HepG2 (cell line): ENCODE results near the gene USP32. TPM values are rescaled to one million over a fixed set of nuclear protein-coding genes. Genes with fewer than 3 reads are reported as not detected.

Experiments
- ATAC-seq: fragments of 200-7000 bp; cut with Tn5 transposase; 3 replicates; pipeline ENCODE4 v1.9.1; 2020; ENCODE audit warnings: mild to moderate bottlenecking, moderate library complexity
- BruUV-seq: library from RNA; stranded (reverse); fragments of 400-500 nt; replicated peaks from 2 replicates; lab custom pipeline; 2021; lab: Mats Ljungman, UMichigan
- CTCF ChIA-PET: fragments of 300-600 bp; formaldehyde crosslinking; extraction: SDS; loops from one replicate; lab custom pipeline; 2021; ENCODE audit warnings: low total read pairs, inconsistent platforms, low intra/inter-chr PET ratio; lab: Yijun Ruan, JAX
- POLR2A ChIA-PET: fragments of 350-600 bp; sonication (Branson Sonifier 250); formaldehyde crosslinking; loops from one replicate; lab custom pipeline; 2020; ENCODE audit warnings: antibody characterized with exemption, inconsistent platforms; lab: Yijun Ruan, JAX
- DNase-seq: peaks from one replicate; pipeline ENCODE4 v3.0.0-alpha.2; 2015; ENCODE audit warnings: low spot score
- FAIRE-seq: peaks from 3 replicates; lab custom pipeline; 2011; peaks lifted over from hg19 to GRCh38; lab: Jason Lieb, UNC
- H2AFZ ChIP-seq: one replicate; pipeline ENCODE4 v1.6.1; 2011; ENCODE audit warnings: low read length, inconsistent platforms
- H3K27ac ChIP-seq: fragments of 300-600 bp; 3 replicates; pipeline ENCODE4 v1.8.0; 2011; ENCODE audit warnings: mixed run types, mild to moderate bottlenecking, mixed read lengths, low read length, inconsistent platforms; ENCODE audit not compliant: insufficient read depth; ENCODE audit errors: extremely low read length
- H3K27me3 ChIP-seq, 2 experiments: fragments of 200-600 bp in 1 of 2; 2 replicates in 1 of 2; 3 replicates in 1 of 2; pipeline versions ENCODE4 v1.6.0 to v1.8.0; 2011; ENCODE audit warnings: low read length in 2 of 2, mild to moderate bottlenecking in 2 of 2, moderate library complexity in 2 of 2, inconsistent platforms in 1 of 2; ENCODE audit not compliant: insufficient read depth in 2 of 2, control insufficient read depth in 1 of 2
- H3K36me3 ChIP-seq, 2 experiments: fragments of 200-600 bp in 1 of 2; replicated peaks in 1 of 2; 2 replicates in 1 of 2; 3 replicates in 1 of 2; pipeline versions ENCODE4 v1.5.1 to v1.8.0; 2011; ENCODE audit warnings: low read length in 2 of 2, inconsistent platforms in 1 of 2; ENCODE audit not compliant: insufficient read depth in 2 of 2, control insufficient read depth in 1 of 2
- H3K4me1 ChIP-seq: 2 replicates; pipeline ENCODE4 v1.5.1; 2012; ENCODE audit warnings: low read length, inconsistent platforms; ENCODE audit not compliant: insufficient read depth
- H3K4me2 ChIP-seq: 2 replicates; pipeline ENCODE4 v1.6.0; 2011; ENCODE audit warnings: low read depth, low read length, inconsistent platforms
- H3K4me3 ChIP-seq, 3 experiments: fragments of 200-600 bp in 1 of 3; sonication (generic), shearing (Covaris generic) in 1 of 3; replicated peaks in 1 of 3; 2 replicates each; pipeline ENCODE4 v1.5.1; 2011 to 2016; ENCODE audit warnings: low read length in 3 of 3, inconsistent platforms in 2 of 3, low read depth in 2 of 3, mild to moderate bottlenecking in 2 of 3, control low read depth in 1 of 3, mixed read lengths in 1 of 3; ENCODE audit not compliant: insufficient read depth in 1 of 3
- H3K79me2 ChIP-seq: one replicate; pipeline ENCODE4 v1.6.1; 2011; ENCODE audit warnings: low read length, inconsistent platforms; ENCODE audit not compliant: insufficient read depth
- H3K9ac ChIP-seq: 2 replicates; pipeline ENCODE4 v1.6.0; 2011; ENCODE audit warnings: mild to moderate bottlenecking, low read depth, low read length, inconsistent platforms; ENCODE audit not compliant: insufficient read depth
- H3K9me3 ChIP-seq: 2 replicates; pipeline ENCODE4 v1.5.1; 2012; ENCODE audit warnings: mild to moderate bottlenecking, low read length
- H4K20me1 ChIP-seq: 2 replicates; pipeline ENCODE4 v1.6.0; 2011; ENCODE audit warnings: inconsistent platforms, mild to moderate bottlenecking, low read length, moderate library complexity; ENCODE audit not compliant: insufficient read depth
- ETV5 ChIP-seq: IDR thresholded peaks from 2 replicates; pipeline ENCODE4 v1.6.1; 2018; ENCODE audit warnings: missing biosample characterization, missing genetic modification reagents, inconsistent platforms, borderline replicate concordance
- HINFP ChIP-seq: sonication (generic); formaldehyde crosslinking; IDR thresholded peaks from 2 replicates; pipeline ENCODE4 v1.4.0; 2020; ENCODE audit warnings: low read depth, mild to moderate bottlenecking, missing genetic modification reagents
- NFE2L1 ChIP-seq: sonication (generic); formaldehyde crosslinking; IDR thresholded peaks from 2 replicates; pipeline ENCODE4 v1.4.0; 2020; ENCODE audit warnings: missing genetic modification reagents, mild to moderate bottlenecking, borderline replicate concordance
- ZBTB37 ChIP-seq: sonication (generic); formaldehyde crosslinking; IDR thresholded peaks from 2 replicates; pipeline ENCODE4 v1.4.0; 2020; ENCODE audit warnings: mild to moderate bottlenecking, missing genetic modification reagents
- ZBTB40 ChIP-seq, 2 experiments: fragments of 450-650 bp in 1 of 2; sonication (generic) in 1 of 2; formaldehyde crosslinking in 1 of 2; IDR thresholded peaks; 2 replicates each; pipeline versions ENCODE4 v1.6.1 to v1.8.0; 2016 to 2022; ENCODE audit warnings: antibody characterized with exemption in 1 of 2, mild to moderate bottlenecking in 1 of 2, missing genetic modification reagents in 1 of 2
- ZNF556 ChIP-seq: sonication (generic); formaldehyde crosslinking; IDR thresholded peaks from 2 replicates; pipeline ENCODE4 v1.4.0; 2020; ENCODE audit warnings: mild to moderate bottlenecking, missing genetic modification reagents, borderline replicate concordance
- ZNF576 ChIP-seq: sonication (generic); formaldehyde crosslinking; IDR thresholded peaks from 2 replicates; pipeline ENCODE4 v1.4.0; 2020; ENCODE audit warnings: mild to moderate bottlenecking, missing genetic modification reagents
- ZNF709 ChIP-seq: sonication (generic); formaldehyde crosslinking; IDR thresholded peaks from 2 replicates; pipeline ENCODE4 v1.5.0; 2020; ENCODE audit warnings: mild to moderate bottlenecking, missing genetic modification reagents
- ZNF720 ChIP-seq: sonication (generic); formaldehyde crosslinking; IDR thresholded peaks from 2 replicates; pipeline ENCODE4 v1.4.0; 2020; ENCODE audit warnings: missing genetic modification reagents
- WGBS: methylation state at CpG from one replicate; pipeline ENCODE4 v1.1.6; 2017; ENCODE audit warnings: low lambda C conversion rate; 5-methylcytosine and 5-hydroxymethylcytosine counted together
- in situ Hi-C: cut with HindIII; loops from 2 replicates; pipeline ENCODE4 v1.10.0; 2017; ENCODE audit warnings: low pct_unique_long_range_greater_than_20kb; ENCODE audit not compliant: extremely low pct_ligation_motif_present
- intact Hi-C: fragments of 100-400 bp; cut with micrococcal nuclease; formaldehyde crosslinking; loops from one replicate; pipeline ENCODE4 v1.10.0; 2022; ENCODE audit not compliant: unreplicated experiment
- polyA plus RNA-seq, 8 experiments: library from polyadenylated mRNA; depleted of rRNA in 3 of 8; stranded (reverse) in 7 of 8; unstranded in 1 of 8; fragments of >200 nt; fragmentation: Illumina TruSeq in 4 of 8; extraction: Trizol in 4 of 8; gene quantifications; 2 replicates each; pipeline versions ENCODE4 v1.2.1 to v1.2.3, GENCODE V29; 2011 to 2016; ENCODE audit warnings: low read depth in 4 of 8, missing spikeins in 1 of 8, mixed read lengths in 1 of 8; ENCODE audit not compliant: insufficient read depth in 1 of 8
- total RNA-seq, 5 experiments: library from RNA; depleted of rRNA; stranded (reverse); fragments of >200 nt; fragmentation: Illumina TruSeq; extraction: Trizol; gene quantifications; 2 replicates each; pipeline ENCODE4 v1.2.3, GENCODE V29; 2016; ENCODE audit warnings: low read depth in 1 of 5

Gene USP32
- total and polyA plus RNA-seq, 2 of the 13 experiments (the other 11 are each of a cell fraction or from before 2014, with no cell fraction given), result 24.9 to 39.9 TPM

- peaks cover 25% of the 10 kb centered on the region for H3K79me2 ChIP-seq
- H3K36me3 ChIP-seq, result no peaks in the 10 kb centered on the region
- no peak overlapping the region for H3K4me2 ChIP-seq
- no peaks in the 10 kb centered on the region for H3K9me3 ChIP-seq
- POLR2A ChIA-PET, result no interaction called here
- H3K4me1 ChIP-seq, result peaks cover 12% of the 10 kb centered on the region
- DNase-seq (no peak), FAIRE-seq (no peak), ATAC-seq (no peak)
- H3K27me3 ChIP-seq, result no peaks in the 10 kb centered on the region
- no peak overlapping the region for H2AFZ ChIP-seq
- H3K9ac ChIP-seq, result no peak overlapping the region
- TF ChIP-seq ZBTB37 (CRISPR knock-in tag) (no peak), ZNF576 (CRISPR knock-in tag) (no peak), ETV5 (no peak), ZNF556 (no peak), NFE2L1 (CRISPR knock-in tag) (no peak), ZBTB40 (IDR thresholded peaks at IDR 0.05) (no peak), ZBTB40 (CRISPR knock-in tag; IDR thresholded peaks at IDR 0.05) (no peak), HINFP (CRISPR knock-in tag) (no peak), ZNF709 (CRISPR knock-in tag) (no peak), ZNF720 (CRISPR knock-in tag) (no peak)
- BruUV-seq, result no TSS peak
- H3K4me3 ChIP-seq, result no peak overlapping the region
- in situ Hi-C loops (no loop called here), intact Hi-C loops (loop anchor here (10.0 kb wide), 1 partner anchor 116 kb away; no protein-coding TSS in a partner anchor)
- 96% methylated on average over 5 of the region's 5 CpGs for WGBS
- H4K20me1 ChIP-seq, result peaks cover 7% of the 10 kb centered on the region
- CTCF ChIA-PET, result no interaction called here
- no peak overlapping the region for H3K27ac ChIP-seq
Observed at GRCh38 chr17:60318830-60319229, 73.1 kb downstream of the USP32 start.
